ENCODE results near the gene TTYH3.
"Not testable (repeated sequence)": the region's sequence is repeated elsewhere in the genome, so short reads cannot be mapped to it uniquely, and the experiment has no call there.

Gene TTYH3

DNA sequence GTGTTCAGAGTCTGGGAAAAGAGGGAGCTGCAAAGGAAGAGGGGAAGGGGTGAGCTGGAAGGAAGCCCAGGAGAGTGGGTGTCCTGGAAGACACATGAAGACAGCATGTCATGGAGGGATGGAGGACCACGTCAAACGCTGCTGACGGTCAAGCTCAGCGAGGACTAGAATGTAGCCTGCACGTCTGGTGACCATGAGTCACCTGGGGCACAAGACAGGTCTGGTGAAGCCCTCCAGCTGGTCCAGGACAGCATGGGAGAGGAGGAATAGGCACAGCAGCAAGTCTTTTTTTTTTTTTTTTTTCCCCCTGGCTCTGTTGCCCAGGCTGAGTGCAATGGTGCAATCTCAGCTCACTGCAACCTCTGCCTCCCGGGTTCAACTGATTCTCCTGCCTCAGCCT, 36.6 kb downstream of the TTYH3 start:
- DNase-seq = no peak

DNA sequence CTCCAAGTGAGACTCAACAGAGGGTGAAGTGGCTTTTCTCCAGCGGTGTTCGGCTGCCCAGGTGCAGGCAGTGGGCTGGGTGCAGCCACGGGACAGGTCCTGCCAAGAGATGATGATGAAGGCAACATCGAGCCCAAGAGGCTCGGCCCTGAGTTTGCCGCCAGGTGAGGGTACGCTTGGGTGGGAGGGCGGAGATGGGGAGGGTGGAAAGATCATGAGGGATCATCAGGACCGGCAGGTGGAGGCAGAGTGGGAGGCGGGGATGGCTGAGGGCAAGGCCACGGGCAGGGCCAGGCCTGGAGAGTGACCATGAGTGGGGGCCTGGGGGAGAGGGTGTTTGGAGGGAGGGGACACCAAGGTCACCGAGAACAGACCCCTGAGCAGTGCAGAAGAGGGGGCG, 38.4 kb downstream of the TTYH3 start:
- no peak for DNase-seq

DNA sequence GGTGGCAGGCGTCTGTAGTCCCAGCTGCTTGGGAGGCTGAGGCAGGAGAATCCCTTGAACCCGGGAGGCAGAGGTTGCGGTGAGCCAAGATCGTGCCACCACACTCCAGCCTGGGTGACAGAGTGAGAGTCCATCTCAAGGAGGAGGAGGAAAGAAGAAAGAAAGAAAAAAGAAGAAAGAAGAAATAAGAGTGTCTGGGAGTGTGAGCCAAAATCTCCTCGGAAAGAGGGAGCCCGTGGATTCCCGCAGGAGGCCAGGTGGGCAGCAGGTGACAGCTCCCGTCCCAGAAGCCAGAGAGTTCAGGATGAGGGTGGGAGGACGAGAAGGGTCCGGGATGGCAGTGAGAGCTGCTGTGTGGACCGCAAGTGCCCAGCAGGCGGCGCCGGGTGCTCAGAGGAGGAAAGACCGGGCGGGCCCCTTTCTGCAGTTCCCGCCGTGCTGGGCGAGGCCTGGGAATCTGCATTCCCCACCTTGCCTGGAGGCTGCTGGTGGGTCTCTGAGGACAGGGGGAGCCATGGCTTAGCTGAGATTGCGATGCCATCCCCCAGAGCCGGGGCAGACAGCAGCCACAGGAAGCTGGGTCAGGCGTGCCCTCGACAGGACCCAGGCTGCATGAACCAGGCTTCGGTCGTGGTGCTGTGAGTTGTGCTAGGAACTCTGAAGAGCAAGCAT, 39.1 kb downstream of the TTYH3 start:
- DNase-seq = peak; percentile 68

DNA sequence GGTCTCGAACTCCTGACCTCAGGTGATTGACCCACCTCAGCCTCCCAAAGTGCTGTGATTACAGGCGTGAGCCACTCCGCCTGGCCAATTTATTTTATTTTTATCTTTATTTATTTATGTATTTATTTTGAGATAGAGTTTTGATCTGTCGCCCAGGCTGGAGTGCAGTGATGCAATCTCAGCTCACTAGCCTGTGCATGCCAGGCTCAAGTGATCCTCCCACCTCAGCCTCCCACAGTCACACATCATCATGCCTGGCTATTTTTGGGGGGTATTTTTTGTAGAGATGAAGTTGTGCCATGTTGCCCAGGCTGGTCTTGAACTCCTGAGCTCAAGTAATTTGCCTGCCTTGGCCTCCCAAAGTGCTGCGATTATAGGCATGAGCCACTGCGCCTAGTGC, 41.4 kb downstream of the TTYH3 start:
- DNase-seq = not testable (repeated sequence)

DNA sequence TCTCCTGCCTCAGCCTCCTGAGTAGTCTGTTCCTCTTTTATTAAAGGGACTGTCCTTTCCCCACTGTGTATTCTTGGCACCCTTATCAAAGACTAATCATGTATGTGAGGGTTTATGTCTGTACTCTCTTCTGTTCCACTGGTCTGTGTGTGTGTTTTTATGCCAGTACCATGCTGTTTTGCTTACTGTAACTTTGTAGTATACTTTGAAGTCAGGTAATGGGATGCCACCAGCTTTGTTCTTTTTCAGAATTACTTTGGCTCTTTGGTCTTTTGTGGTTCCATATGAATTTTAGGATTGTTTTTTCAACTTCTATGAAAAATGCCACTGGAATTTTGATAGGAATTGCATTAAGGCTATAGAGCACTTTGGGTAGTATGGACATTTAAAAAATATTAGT, 42.1 kb downstream of the TTYH3 start:
- DNase-seq = no peak

DNA sequence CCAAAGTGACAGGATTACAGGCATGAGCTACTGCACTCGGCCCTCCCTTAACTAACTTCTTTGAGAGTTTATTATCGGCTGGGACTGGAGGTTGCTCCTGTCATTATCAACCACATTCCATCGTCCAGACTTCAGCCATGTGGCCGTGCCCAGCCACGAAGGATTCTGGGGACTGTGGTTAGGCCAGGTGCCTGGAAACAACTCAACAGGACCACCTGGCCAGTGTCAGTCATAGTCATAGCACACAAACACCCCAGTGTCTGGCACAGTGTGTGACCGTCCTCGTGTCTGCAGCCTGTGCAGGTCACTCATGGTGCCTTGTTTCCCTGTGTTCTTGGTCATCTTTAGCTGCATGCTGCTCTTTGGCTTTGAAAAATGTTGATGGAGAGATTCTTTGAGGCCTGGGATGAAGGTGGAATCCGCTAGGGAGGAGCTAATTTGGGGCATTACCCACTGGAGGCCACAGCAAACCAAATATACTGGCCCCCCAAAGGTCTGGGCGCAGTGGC, 43.5 kb downstream of the TTYH3 start:
- DNase-seq = no peak

DNA sequence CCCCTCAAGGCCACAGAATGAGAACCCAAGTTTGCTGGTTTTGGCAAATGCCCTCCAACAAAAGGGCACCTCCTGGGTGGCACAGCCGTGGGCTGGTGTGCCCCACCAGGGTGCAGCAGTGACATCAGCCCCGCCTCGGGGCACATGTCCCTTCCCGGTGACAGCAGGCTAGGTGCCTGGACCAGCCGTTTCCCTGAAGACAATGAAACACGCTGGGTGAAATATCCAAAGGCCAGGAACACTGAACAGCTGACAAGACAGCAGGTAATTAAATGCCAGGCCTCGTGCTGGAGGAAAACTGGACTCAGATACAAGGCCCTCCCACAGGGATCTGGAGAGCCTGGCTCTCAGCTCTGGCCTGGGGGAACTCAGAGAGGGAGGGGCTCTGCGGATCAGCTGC, 44.8 kb downstream of the TTYH3 start:
- DNase-seq = not testable (repeated sequence)

DNA sequence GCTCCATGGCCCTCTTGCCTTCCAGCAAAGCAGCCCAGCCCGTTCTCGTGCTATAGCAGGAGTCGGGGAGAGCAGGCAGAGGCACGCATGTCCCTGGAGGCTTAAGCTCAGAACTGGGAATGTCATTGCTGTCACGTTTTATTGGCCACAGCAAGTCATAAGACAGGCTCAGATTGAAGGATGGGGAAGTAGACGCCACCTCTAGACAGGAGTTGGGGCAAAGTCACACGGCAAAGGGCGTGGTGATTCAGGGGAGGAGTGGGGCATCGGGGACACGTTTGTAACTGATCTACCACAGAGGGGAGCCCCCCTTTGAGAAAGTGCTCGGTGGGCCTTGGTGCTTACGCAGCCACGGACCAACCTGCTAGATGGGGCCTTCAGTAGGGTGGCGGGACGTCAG, 46.7 kb downstream of the TTYH3 start:
- DNase-seq = not testable (repeated sequence)

DNA sequence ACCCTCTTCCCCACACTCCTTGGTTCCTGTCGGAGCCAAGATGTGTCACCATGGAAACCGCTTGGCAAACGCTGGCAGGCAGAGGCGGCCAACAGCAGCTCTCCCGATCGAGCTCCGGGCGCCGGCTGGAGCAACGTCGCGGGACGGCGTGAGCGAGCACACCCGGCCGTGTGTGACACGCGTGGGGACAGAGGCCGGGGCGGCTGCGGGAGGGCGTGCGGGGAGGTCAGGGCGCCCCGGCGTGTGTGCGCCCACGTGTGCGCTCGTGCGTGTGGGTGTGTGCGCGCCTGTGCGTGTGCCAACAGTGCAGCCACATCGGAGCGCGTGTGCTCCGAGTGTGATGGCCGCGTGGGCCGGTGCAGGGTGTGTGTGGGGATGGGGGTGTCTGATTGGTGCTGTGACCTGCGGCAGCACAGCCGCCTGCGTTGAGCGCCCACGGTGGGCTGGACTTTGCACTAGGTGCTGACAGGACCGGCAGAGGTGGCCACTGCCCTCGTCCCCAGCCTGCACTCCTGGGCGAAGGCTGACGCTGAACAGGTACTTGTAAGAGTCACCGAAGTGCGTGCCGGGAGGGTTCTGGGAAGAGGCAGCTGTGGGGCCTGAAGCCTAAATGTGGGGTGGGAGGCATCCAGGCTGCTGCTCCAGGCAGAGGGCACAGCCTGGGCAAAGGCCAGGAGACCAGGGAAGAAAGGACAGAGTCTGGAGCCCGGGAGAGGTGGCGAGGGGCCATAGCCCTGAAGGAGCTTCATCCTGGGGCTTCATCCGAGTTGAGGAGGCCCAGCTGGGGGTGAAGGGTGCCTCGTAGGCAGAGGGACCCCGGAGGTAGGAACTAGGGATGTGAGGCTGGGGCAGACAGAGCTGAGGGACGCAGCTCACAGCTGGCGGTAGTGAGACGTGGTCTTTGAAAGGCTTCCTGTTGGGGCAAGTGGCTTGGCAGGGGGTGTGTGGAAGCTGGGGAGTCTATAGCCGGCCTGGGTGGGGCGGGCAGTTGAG, 47.6 kb downstream of the TTYH3 start:
- DNase-seq = not testable (repeated sequence)

DNA sequence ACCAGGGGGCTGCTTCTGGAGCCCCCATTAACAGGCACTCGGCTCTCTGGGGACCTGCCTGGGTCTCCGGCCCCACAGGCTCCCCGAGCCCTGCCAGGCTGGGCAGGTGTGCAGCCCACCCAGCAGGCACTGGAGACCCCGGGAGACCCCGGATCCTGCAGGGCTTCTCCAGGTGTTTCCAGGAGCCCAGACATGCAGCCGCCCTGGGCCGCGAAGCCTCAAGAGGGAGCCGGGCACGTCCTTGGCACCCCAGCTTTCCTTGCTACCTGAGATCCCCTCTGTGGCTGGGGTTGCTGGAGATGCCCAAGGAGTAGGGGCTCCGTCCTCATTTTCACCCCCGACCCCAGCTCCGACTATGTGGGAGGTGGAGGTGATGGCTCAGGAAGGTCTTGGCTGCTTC, 48.5 kb downstream of the TTYH3 start:
- DNase-seq = no peak

DNA sequence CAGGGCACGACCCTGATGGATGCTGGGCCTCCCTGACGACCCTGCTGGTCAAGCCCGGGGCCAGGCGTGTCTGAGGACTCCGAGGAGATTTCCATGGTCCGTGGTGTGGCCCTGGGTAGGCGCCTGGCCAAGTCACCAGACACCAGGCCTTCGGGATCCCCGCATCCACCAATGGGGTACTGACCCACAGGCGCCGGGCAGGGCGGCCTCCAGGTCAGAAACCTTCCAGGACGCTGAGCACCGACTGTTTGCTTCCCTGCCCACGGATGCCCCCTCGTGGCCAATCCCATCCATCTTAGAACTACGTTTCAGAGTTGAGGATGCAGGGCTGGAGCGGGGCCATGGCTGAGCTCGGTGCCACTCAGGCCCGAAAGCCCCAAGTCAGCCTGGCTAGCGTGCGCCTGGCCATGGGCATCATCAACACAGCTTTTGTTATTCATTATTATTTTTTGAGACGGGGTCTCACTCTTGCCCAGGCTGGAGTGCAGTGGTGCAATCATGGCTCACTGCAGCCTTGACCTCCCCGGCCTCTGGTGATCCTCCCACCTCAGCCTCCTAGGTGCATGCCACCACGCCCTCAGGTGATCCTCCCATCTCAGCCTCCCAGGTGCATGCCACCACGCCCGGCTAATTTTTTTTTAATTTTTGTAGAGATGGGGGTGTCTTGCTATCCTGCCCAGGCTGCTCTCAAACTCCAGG, 49.2 kb downstream of the TTYH3 start:
- peak; percentile 53 for DNase-seq

DNA sequence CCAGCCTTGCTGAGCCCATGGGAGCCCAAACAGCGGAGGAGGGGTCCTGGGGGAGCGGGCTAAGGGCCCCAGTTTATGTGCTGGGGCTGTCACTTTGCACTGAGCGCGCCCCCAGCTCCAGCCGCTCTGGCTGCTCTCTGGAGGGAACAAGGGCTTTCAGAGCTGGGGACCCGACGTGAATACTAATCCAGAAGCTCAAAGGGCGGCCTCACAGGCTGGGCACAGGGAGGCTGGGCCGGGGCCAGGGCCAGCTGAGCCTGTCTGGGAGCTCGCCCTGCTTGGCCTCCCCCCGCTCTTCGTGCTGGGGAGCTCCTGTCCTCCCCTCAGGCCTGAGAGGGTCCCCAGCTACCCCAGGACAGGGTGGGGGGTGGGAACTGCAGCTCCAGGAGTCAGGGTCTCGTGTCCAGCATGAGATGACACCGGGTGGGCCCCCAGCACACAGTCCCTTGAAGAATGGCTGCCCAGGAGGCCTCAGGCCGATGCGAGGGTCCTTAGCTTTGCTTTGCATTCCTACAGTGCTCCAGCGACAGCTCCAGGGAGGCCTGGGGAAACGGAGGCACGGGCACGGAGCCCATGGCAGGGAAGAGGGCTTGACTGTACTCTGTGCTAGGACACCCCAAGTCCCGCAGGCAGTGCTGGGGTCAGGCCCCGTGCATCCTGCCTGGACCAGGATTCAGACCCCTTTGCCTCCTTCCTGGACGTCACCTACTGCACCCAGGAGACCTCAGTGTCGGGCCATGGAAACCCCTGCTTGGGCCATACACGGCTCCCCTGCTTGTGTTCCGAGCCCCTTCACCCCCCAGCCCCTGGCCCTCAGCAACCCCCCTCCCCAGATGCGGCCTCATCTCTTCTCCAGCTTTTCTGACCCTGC, 50.4 kb downstream of the TTYH3 start:
- no peak for DNase-seq

DNA sequence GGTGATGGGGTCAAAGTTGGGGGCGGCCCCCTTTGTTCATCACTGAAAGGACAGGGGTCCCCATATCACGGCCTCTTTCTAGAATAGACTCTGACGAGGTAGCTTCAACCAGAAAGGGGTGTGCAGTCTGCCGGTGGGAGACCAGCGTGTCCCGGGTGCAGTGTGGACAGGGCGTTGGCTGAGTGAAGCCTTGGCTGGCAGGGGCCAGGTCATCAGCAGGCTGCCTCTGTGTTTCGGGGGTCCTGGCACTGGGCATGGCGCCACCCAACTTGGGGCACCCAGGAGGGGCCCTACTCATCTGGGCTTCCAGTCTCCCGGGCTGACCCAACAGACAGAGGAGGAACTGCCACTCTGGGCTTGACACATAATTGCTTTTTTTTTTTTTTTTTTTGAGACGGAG, 52.7 kb downstream of the TTYH3 start:
- no peak for DNase-seq

DNA sequence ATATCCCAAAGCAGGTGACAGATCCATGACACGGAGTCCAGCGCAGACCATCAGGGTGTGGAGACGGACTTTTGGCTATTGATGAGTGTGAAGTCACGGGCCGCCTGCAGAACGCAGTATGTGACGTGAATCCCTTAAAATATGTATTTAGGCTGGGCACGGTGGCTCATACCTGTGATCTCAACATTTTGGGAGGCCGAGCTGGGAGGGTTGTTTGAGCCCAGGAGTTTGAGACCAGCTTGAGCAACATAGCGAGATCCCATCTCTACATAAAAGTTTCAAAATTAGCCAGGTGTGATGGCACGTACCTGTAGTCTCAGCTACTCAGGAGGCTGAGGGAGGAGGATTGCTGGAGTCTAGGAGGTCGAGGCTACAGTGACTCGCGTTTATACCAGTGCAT, 54.3 kb downstream of the TTYH3 start:
- no peak for DNase-seq

DNA sequence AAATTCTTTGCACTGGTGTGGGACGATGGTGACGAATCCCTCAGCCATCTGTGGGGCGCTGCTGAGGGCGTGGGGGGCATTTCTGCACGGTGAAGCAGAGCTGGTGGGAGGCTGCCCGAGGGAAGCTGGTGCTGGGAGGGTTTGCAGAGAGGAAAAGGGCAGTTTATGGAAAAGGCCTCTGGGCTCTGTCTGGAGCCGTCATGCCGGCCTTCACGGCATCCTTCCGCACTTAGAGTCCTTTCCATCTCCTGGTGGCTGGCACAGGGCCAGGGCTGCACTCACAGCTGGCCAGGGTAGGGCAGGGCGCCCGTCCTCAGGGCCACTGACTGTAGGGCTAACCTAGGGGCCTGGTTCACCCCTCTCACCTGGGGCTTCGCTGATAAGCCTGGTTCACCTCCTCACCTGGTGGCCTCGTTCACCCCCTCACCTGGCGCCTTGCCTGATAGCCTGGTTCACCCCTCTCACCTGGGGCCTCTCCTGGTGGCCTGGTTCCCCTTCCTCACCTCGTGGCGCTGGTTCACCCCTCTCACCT, 55.6 kb downstream of the TTYH3 start:
- no peak for DNase-seq

DNA sequence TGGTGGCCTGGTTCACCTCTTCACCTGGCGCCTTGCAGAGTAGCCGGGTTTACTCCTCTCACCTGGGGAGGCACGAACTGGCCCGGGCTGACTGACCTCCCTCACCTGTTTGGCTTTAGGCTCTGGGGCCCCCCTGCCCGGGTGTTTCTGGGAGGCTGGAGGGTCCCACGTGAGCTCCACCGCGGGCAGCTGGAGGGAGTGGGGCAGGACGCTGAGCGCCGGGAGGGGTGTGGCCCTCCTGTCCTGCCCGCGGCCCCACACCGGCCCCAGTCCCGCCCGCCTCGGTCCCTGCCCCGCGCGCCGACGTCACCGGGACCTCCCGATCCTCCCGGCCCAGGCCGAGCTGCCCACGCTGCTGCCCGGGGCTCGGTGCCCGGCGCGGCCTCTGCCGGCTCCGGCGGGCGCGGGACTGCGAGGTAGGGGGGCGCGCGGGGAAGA, 56.1 kb downstream of the TTYH3 start, which contains the start of gene AMZ1:
TSS of gene AMZ1 (plus strand) at position 322 of the 438 bp plus-strand sequence. CDS start 12,250 bp downstream, outside the sequence.
- DNase-seq = no peak

DNA sequence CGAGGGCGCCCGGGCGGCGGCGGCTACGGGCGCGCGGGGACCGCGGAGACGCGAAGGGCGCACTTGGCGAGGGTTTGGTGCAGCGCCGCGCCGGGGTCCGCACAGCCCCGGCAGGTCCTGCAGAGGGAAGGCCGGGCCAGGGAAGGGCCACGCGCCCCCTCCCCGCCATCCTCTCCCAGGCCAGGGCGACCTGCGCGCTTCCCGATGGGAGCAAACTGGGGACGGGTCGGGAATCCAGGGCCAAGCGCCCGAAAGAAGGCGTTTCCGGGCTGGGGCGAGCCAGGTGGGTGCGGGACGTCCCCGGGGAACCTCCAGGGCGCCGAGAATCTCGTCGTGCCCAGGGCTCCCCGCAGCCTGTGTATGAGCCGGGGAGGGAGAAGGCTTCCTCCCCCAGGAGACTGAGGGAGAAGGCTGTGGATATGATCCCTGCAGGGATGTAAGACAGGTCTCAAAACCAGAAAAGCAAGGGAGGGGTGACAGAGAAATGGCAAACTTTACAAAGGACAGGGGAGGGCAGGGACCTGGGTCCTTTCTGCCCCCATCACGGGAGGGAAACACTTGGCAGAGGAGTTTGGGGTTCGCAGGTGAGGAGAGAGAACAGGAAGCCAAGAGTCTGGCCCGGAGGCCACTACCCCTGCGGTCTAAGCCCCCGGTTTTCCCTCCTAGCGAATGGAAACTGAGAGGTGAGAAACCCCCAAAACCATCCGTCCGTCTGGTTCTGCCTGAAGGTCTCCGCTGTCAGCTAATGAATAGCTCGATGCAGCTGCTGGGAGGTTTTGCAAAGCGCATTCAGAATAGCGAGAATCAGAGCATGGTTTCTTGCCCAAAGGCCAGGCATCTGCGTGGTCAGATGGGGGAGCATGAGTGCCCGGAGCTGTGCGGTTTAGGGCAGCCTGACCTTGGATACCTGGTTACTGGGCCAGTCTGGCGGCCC, 56.9 kb downstream of the TTYH3 start:
- DNase-seq = no peak

DNA sequence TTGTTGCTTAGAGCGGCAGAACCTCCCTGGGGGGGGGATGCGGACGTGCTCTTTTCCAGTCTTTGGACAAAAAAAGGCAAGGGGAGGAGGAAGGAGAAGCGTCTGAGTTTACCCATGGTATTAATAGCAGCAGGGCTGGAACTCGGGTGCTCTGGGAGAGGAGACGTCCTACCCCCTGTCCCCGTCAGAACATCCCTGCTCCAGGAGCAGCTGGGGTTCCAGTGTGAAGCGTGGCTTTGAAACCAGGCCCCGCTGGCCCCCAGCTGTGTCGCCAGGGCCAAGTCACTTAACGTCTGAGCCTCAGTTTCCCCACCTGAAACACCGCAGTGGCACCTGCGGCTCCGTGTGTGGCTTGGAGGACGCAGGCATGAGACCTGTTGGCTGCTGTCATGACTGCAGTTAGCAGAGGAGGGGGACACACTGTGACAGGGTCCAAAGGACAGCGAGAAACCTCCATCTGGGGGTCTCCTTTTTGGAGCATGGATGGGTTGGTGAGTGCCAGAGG, 57.6 kb downstream of the TTYH3 start:
- no peak for DNase-seq

DNA sequence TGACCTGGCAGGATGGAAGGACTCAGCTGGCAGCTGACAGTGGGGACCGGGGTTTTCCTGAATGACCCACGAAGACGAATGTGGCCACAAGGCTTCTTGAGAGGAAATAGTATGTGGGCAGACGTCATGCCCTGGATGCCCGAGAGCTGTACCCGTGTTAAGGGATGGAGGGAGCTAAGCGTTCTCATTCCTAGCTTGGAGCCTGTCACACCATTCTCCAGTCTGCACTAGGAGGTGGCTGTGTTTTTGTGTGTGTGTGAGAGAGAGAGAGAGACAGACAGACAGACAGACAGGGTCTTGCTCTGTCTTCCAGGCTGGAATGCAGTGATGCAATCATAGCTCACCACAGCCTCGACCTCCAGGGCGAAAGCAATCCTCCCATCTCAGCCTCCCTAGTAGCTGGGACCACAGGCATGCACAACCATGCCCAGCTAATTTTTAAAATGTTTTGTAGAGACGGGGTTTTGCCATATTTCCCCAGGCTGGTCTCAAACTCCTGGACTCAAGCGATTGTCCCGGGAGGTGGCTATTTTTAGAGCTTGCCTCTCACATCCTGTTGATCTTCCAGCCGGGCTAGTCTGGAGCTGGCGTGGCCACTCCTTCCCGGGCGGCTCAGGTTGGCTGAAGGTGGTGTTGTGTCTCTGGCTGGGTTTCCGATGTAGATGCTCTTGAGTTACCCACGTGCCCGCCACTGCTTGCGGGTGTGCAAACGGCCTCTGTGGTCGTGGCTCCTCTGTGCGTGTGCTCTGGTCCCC, 58.3 kb downstream of the TTYH3 start:
- no peak for DNase-seq

Data from OCI-M1 (cell line).